Activated T-cell treated with anti-CD3 and anti-CD28 coated beads, Interleukin-2, amount 50 U/mL, for 4 hours (primary cell): ENCODE data around the gene CORO2B. TPM values are rescaled to one million over a fixed set of nuclear protein-coding genes. Genes with fewer than 3 reads are reported as not detected.

Experiments
- ATAC-seq, 2 donors: fragments of 200-7000 bp; cut with Tn5 transposase; one replicate each; pipeline ENCODE4 v1.10.0; 2021
- DNase-seq: peaks from one replicate; pipeline ENCODE4 v3.0.0-alpha.2; 2020
- H3K27me3 Mint-ChIP-seq: one replicate; pipeline ENCODE4 v1.8.0; 2021; ENCODE audit warnings: low read depth, mixed read lengths
- H3K36me3 Mint-ChIP-seq: one replicate; pipeline ENCODE4 v1.8.0; 2022; ENCODE audit warnings: mixed read lengths; ENCODE audit not compliant: insufficient read depth
- H3K4me1 Mint-ChIP-seq: one replicate; pipeline ENCODE4 v1.8.0; 2021; ENCODE audit warnings: low read depth, mixed read lengths
- H3K4me3 Mint-ChIP-seq: one replicate; pipeline ENCODE4 v1.8.0; 2021; ENCODE audit warnings: mild to moderate bottlenecking, moderate library complexity, mixed read lengths
- H3K9me3 Mint-ChIP-seq: one replicate; pipeline ENCODE4 v1.8.0; 2021; ENCODE audit warnings: mixed read lengths
- total RNA-seq, 3 donors: library from RNA; stranded (reverse); gene quantifications; one replicate each; pipeline ENCODE4 v1.2.1, GENCODE V29; 2021

Gene CORO2B
- total RNA-seq, 3 donors from 2014 or later: 0.08 TPM

DNA sequence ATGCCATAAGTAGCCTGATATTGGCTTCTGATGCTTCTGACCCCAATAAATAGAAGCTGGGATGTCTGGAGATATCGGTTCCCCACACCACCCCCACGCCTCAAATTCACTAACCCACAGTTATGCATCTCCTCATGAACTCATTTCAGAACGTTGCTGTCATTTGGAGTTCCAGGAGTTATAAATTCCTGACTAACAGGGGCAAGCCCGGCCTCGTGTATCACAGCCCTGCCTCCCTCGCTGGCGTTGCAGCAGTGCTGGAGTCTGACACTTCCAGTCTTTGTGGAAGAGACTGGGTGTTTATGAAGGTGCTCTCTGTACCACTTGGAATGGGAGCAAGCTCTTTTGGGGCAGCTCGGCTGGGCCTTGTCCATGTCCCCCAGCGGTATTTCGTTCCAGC lies 140.9 kb downstream of the CORO2B start:
- Mint-ChIP-seq H3K36me3 (no peaks in the 10 kb centered on the region), H3K4me3 (no peak overlapping the region), H3K27me3 (peaks cover 14% of the 10 kb centered on the region), H3K4me1 (no peaks in the 10 kb centered on the region), H3K9me3 (no peaks in the 10 kb centered on the region)
- DNase-seq (no peak), ATAC-seq (no peak)

DNA sequence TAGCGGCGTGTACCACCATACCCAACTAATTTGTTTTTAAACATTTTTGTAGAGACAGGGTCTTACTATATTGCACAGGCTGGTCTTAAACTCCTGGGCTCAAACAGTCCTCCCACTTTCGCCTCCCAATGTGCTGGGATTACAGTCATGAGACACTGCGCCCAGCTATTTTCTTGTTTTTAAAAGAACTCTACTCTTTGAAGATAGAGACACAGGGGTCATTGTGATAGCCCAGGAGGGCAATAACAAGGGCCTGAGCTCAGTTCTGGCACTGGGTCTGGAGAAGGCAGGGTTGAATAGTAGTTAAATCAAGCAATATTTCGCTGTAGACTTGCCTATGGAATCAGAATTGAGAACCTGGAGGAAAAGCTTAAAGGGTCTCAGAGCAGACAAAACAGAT lies 143.1 kb downstream of the CORO2B start:
- no peaks in the 10 kb centered on the region for H3K9me3 Mint-ChIP-seq
- H3K36me3 Mint-ChIP-seq: no peaks in the 10 kb centered on the region
- no peak for ATAC-seq

DNA sequence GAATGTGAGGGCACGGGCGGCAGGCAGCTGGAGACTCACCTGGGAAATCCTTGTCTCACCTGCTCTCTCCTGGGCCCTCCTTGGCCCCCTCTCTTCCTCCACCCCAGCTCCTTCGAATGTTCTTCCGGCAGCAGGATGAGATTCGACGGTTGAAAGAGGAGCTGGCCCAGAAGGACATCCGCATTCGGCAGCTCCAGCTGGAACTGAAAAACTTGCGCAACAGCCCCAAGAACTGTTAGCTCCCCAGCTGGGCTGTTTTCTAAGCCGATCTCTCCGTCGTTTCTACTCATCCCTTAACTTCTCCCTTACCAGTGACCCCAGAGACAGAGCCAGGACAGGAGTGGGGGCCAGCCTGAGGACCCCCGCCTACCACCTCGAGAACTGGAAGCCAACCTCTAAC lies 146.9 kb downstream of the CORO2B start:
- Mint-ChIP-seq H3K4me3 (no peak overlapping the region), H3K4me1 (no peaks in the 10 kb centered on the region), H3K36me3 (no peaks in the 10 kb centered on the region), H3K27me3 (peaks cover 8% of the 10 kb centered on the region), H3K9me3 (no peaks in the 10 kb centered on the region)
- DNase-seq (no peak), ATAC-seq (no peak)

More for the DNA sequence above, 143.1 kb downstream of the CORO2B start:
- no peaks in the 10 kb centered on the region for H3K4me1 Mint-ChIP-seq
- peaks cover 13% of the 10 kb centered on the region for H3K27me3 Mint-ChIP-seq
- no peak for DNase-seq
- H3K4me3 Mint-ChIP-seq: no peak overlapping the region

DNA sequence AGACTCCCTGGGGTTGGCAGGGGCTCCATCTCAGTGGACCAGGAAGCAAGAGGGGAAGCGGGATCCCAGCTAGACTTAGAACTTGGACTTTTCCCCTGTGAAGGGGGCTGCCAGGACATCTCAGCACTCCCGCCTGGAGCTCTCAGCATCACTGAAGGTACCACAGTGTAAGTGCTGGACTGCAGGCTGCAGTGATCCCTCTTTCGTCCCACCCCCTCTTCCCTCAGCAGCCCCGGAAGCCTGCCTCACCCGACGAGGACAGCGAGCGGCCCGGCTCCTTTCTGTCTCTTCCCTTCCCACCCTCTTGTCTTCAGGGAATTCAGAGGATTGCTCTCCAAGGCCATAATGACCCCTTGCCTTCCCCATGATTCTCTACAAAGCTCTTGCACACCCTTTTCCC lies 147.5 kb downstream of the CORO2B start:
- Mint-ChIP-seq H3K4me1 (no peaks in the 10 kb centered on the region), H3K9me3 (no peaks in the 10 kb centered on the region), H3K36me3 (no peaks in the 10 kb centered on the region), H3K4me3 (no peak overlapping the region), H3K27me3 (peaks cover 6% of the 10 kb centered on the region)
- ATAC-seq (no peak), DNase-seq (no peak)

DNA sequence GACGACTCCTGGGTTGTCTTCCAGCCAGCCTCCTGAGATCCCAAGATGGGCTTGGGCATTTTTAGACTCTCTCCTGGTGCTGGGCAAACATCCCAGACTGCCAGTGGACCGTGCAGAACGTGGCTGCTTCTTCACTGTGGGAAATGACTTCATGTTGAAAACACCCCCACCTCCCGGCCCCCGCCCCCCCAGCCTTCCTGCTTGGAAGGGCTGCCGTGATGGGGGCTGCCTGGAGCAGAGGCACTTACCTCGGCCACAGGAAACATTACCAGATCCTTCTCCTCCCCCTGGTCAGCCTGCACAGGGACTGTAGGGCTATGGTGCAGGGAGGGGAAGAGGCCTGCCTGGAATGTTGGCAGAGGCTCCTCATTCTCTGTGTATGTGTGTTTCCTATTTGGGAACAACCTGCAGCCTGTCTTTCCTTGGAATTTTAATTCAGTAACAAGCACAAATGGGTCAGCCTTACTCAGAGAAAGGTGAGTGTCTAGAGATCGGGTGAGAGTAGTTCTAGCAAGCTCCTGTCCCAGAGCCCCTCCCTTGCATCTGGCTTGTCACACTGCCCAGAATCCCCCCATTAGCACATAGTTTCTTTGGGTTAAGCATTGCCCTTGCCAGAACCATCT lies 151.1 kb downstream of the CORO2B start:
- peaks cover 5% of the 10 kb centered on the region for H3K4me1 Mint-ChIP-seq
- DNase-seq (no peak), ATAC-seq (no peak)
- H3K9me3 Mint-ChIP-seq: no peaks in the 10 kb centered on the region
- no peak overlapping the region for H3K4me3 Mint-ChIP-seq
- no peaks in the 10 kb centered on the region for H3K36me3 Mint-ChIP-seq
- peaks cover 6% of the 10 kb centered on the region for H3K27me3 Mint-ChIP-seq

DNA sequence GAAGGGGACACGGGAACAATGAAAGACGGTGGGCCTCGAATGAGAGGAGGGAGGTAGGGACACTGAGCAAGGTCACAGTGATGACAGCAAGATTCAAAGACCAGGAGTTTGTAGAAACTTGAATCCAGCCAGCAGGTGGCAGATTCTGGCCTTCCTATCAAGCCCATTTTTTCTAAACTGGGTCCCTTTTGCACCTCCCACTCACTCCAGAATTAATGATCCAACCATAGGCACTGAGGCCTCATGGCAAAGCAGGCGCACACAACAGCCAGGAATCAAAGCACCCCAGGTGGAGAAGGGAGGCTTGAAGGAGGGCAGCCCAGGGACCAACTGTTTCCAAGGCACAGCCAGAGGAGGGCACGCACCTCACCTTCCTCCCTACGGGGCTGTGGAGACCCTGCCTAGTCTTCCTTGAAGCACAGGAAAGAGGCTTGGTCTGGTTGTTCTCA lies 151.7 kb downstream of the CORO2B start:
- Mint-ChIP-seq H3K4me3 (no peak overlapping the region), H3K9me3 (no peaks in the 10 kb centered on the region), H3K4me1 (peaks cover 7% of the 10 kb centered on the region), H3K27me3 (peaks cover 6% of the 10 kb centered on the region), H3K36me3 (no peaks in the 10 kb centered on the region)
- ATAC-seq (peak in 1 of 2 donors; percentile 37), DNase-seq (no peak)

DNA sequence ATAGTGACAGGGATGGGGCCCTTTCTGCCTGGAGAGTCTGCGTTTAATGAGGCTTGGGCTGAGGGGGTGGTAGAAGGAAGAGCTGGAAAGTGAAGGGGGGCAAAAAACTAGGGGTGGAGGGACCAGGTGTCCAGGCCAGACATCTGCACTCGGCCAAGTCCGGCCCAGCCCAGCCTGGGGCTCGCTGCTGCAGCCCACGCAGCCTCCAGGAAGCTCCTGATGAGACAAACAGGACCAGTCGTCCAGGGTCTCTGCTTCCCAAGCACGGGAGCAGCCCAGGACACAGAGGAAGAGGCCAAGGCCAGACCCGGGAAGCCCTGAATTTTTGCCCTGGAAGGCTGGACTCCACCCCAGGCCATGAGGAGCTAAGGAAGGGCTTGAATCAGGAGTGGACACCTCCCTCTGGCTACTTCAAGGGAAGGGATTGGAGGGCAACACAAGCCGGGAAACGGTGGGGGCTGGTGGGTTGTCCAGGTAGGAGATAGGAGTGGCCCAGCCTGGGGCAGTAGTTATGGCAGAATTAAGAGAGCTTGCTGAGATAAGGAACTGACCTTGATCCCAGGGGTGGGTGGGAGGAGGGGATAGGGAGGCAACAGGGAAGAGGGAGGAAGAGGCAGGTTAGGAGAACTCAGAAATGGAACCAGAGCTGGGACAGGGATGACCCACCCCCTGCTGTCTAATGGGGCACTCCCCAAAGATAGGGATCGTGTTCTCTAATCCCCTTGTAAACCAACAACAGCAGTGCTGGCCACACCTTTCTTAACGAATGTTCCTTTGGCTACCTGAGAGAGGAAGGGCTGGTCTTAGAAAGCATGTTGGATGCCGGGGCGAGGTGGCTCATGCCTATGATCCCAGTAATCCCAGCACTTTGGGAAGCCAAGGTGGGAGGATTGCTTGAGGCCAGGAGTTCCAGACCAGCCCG lies 152.4 kb downstream of the CORO2B start:
- H3K4me3 Mint-ChIP-seq: no peak overlapping the region
- no peak for ATAC-seq
- H3K4me1 Mint-ChIP-seq: peaks cover 7% of the 10 kb centered on the region
- no peaks in the 10 kb centered on the region for H3K9me3 Mint-ChIP-seq
- H3K27me3 Mint-ChIP-seq: peaks cover 2% of the 10 kb centered on the region
- H3K36me3 Mint-ChIP-seq: no peaks in the 10 kb centered on the region
- no peak for DNase-seq

DNA sequence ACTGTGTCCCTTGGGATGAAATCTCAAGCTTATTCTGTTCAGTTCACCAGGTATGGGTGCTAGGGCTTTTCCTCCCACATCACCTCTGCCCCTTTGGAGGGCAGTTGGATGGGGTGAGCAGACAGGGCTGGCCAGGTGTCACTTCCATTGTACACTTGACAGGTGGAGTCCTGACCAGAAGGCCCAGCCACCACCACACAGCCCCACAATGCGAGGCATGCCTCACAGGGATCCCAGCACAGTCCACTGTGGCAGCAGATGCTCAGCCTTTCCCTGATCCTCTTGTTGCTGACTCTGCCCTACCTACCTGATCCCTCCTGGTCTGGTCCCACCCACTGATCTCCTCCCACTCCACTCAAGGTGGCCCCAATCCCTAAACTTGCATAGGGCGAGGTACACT lies 153.7 kb downstream of the CORO2B start:
- Mint-ChIP-seq H3K4me1 (peaks cover 7% of the 10 kb centered on the region), H3K36me3 (no peaks in the 10 kb centered on the region), H3K27me3 (no peaks in the 10 kb centered on the region), H3K9me3 (no peaks in the 10 kb centered on the region), H3K4me3 (no peak overlapping the region)
- no peak for DNase-seq
- no peak for ATAC-seq

DNA sequence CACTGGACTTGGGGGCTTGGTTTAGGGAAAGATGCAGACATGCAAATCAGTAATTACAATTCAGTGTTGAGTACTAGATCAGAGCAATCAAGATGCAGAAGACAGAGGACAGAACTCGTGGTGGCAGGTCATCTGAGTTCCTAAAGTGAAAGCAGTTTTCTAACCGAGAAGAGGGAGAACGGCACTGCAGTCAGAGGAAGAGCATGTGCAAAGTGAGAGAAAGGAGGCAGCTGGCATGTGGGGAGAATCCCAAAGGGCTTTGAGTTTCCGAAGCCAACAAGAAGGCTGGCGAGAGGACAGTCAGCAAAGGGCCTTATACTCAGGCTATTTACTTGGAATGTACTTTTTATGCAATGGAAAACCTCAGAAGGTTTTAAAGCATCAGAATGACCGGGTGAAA lies 154.9 kb downstream of the CORO2B start:
- H3K4me3 Mint-ChIP-seq: no peak overlapping the region
- no peak for DNase-seq
- no peak for ATAC-seq
- peaks cover 7% of the 10 kb centered on the region for H3K4me1 Mint-ChIP-seq
- no peaks in the 10 kb centered on the region for H3K9me3 Mint-ChIP-seq
- H3K27me3 Mint-ChIP-seq: no peaks in the 10 kb centered on the region
- no peaks in the 10 kb centered on the region for H3K36me3 Mint-ChIP-seq

DNA sequence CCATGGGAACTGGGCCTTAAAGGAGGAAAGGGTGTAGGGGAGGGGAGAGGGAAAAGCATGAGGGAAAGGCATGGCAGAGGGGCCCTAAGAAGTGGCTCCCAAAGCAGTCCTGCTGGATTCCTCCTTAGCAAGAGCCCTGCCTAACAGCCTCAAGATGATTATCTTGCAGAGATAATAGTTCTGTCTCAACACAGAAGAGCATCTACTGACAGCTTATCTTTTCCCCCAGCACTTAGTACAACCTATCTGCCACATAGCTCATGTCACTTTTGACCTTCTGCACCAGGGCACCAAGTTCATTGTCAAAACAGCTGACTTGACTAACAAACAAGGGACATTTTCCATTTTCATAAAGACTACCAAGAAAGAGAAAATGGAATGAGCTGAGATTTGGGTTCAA lies 155.6 kb downstream of the CORO2B start:
- Mint-ChIP-seq H3K9me3 (no peaks in the 10 kb centered on the region), H3K36me3 (no peaks in the 10 kb centered on the region), H3K27me3 (no peaks in the 10 kb centered on the region), H3K4me3 (no peak overlapping the region), H3K4me1 (peaks cover 7% of the 10 kb centered on the region)
- ATAC-seq: no peak
- no peak for DNase-seq

DNA sequence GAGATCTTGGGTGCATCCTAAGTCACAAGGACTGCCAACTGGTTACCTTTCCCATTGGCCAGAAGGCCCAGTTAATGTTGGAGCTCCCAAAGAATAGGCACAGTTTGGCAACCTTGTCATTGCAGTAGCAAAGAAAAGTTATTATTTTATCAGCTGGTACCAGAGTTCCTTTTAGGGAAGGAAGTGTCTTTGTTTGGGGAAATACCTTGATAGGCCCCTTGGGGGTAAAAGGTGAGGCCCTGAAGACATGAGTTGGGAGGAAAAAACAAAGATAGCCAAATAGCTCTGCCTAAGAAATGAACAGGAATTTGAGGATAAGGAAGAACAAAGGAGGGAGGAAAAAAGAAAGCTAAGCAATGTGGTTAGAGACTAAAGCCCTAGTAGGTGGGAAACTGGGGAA lies 156.1 kb downstream of the CORO2B start:
- Mint-ChIP-seq H3K4me1 (peaks cover 7% of the 10 kb centered on the region), H3K27me3 (no peaks in the 10 kb centered on the region), H3K36me3 (no peaks in the 10 kb centered on the region), H3K9me3 (no peaks in the 10 kb centered on the region), H3K4me3 (no peak overlapping the region)
- ATAC-seq: no peak
- no peak for DNase-seq

DNA sequence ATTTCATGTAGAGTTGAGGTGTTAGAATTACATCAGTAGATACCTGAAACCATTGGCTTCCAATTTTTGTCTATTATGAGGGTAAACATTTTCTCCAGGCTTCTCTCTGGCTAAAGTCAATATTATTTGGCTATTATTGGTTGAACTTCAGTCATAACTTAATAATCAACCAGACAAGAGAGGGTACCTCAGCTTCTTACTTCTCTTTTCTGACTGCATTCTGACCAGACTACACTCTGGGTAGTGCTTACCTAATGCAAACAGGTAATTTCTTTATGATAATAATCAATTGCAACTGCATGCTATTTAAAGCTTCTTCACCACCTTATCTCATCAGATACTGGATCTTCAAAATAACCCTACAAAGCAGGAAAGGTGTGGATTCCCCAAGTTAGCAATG lies 156.8 kb downstream of the CORO2B start:
- ATAC-seq (no peak), DNase-seq (no peak)
- no peak overlapping the region for H3K4me3 Mint-ChIP-seq
- no peaks in the 10 kb centered on the region for H3K27me3 Mint-ChIP-seq
- H3K4me1 Mint-ChIP-seq: peaks cover 7% of the 10 kb centered on the region
- no peaks in the 10 kb centered on the region for H3K9me3 Mint-ChIP-seq
- no peaks in the 10 kb centered on the region for H3K36me3 Mint-ChIP-seq

DNA sequence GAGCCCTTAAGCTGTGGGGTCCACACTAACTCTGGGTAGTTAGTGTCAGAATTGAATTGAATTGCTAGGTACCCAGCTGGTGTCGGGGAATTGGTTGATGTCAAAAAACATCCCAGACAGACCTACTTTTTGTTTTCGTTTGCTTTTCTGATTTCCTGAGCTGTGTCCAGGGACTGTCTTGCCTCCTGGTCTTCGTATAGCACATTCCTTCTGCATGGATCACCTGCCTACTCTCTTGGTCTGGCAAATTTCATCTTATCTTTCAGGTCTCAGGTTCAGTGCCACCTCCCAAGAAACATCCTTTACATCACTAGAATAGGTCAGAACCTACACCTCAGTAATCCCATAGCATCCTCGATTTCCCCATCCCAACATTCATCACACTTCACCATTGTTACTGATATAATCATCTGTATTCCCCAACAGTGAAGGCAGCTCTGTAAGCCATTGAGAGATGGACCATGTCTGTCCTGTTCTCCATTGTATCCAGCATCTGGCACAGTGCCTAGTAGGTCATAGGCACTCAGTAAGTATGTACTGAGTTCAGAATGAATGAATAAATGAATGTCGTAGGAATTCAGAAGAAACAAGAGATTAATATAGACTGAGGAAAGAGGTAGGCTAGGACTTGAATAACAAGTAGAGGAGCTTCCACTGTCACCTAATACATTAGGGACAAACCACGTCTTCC lies 160.7 kb downstream of the CORO2B start:
- H3K36me3 Mint-ChIP-seq: no peaks in the 10 kb centered on the region
- H3K4me1 Mint-ChIP-seq: peaks cover 3% of the 10 kb centered on the region
- ATAC-seq: no peak
- no peak overlapping the region for H3K4me3 Mint-ChIP-seq
- H3K9me3 Mint-ChIP-seq: no peaks in the 10 kb centered on the region
- DNase-seq: no peak
- H3K27me3 Mint-ChIP-seq: peaks cover 2% of the 10 kb centered on the region

DNA sequence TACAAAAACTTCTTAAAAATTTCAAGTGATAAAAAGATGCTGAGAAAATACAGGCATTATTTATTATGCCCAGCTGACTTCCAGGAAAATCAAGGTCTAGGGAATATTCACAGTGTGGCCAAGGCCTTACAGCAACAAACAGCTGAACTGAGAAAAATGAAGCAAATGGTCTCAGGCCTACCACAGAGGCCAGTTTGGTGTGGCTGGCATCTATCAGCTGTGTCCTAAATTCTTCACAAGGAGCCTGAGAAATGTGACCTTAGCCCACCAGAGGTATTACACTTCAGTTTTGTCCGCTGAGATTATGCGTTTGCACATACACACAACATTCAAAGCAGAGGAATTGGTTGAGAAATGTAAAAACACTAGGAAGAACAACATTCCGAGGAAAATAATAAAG lies 164.5 kb downstream of the CORO2B start:
- Mint-ChIP-seq H3K9me3 (no peaks in the 10 kb centered on the region), H3K4me3 (no peak overlapping the region), H3K36me3 (no peaks in the 10 kb centered on the region), H3K4me1 (no peaks in the 10 kb centered on the region), H3K27me3 (peaks cover 2% of the 10 kb centered on the region)
- DNase-seq (no peak), ATAC-seq (no peak)
